ENCODE data around the gene SETD6.
"Not testable (repeated sequence)": the region's sequence is repeated elsewhere in the genome, so short reads cannot be mapped to it uniquely, and the experiment has no call there.

SETD6 gene

GRCh38 chr16:58548378-58548777 is 33.1 kb downstream of the SETD6 start:
- no peak for DNase-seq

- DNase-seq = no peak
These were observed 36.2 kb downstream of the SETD6 start for GRCh38 chr16:58551496-58551895.

- no peak for DNase-seq
These were observed 41.4 kb downstream of the SETD6 start for GRCh38 chr16:58556678-58557077.

- DNase-seq = no peak
These were observed 47.9 kb downstream of the SETD6 start for GRCh38 chr16:58563235-58563634.

GRCh38 chr16:58563775-58564174 is 48.5 kb downstream of the SETD6 start:
- no peak for DNase-seq

GRCh38 chr16:58565697-58566096 is 50.4 kb downstream of the SETD6 start:
- not testable (repeated sequence) for DNase-seq
